BE2C (cell line): ENCODE measurements around the gene CFAP210.

ENCODE experiments used
- DNase-seq: peaks from one replicate; pipeline ENCODE4 v3.0.0-alpha.2; 2020
- H3K27me3 ChIP-seq: fragments of 250-450 bp; sonication (Bioruptor Pico); 2 replicates; pipeline ENCODE4 v1.5.1; 2020; ENCODE audit warnings: mild to moderate bottlenecking
- H3K36me3 ChIP-seq: fragments of 250-450 bp; sonication (Bioruptor Pico); 2 replicates; pipeline ENCODE4 v1.5.1; 2020; ENCODE audit warnings: mild to moderate bottlenecking
- H3K4me1 ChIP-seq: fragments of 250-450 bp; sonication (Bioruptor Pico); 2 replicates; pipeline ENCODE4 v1.5.1; 2020
- H3K4me3 ChIP-seq: 2 replicates; pipeline ENCODE4 v1.5.1; 2011; ENCODE audit warnings: low read depth, low read length
- H3K9me3 ChIP-seq: fragments of 250-450 bp; sonication (Bioruptor Pico); 2 replicates; pipeline ENCODE4 v1.5.1; 2020
- CTCF ChIP-seq: IDR thresholded peaks from 2 replicates; pipeline ENCODE4 v1.5.1; 2012; ENCODE audit warnings: mild to moderate bottlenecking, low read depth, low read length

Gene CFAP210

GRCh38 chr2:169672406-169672805 lies 21.8 kb downstream of the CFAP210 start:
- Histone ChIP-seq H3K4me1 (no peaks in the 10 kb centered on the region), H3K27me3 (no peaks in the 10 kb centered on the region), H3K36me3 (no peaks in the 10 kb centered on the region), H3K9me3 (no peaks in the 10 kb centered on the region), H3K4me3 (no peak overlapping the region)
- no peak for DNase-seq
- no peak for TF ChIP-seq CTCF

GRCh38 chr2:169670937-169671336 lies 23.3 kb downstream of the CFAP210 start:
- no peak for DNase-seq
- H3K9me3 ChIP-seq: no peaks in the 10 kb centered on the region
- no peak for TF ChIP-seq CTCF

GRCh38 chr2:169670215-169670651 lies 24.0 kb downstream of the CFAP210 start:
- Histone ChIP-seq H3K27me3 (no peaks in the 10 kb centered on the region), H3K9me3 (no peaks in the 10 kb centered on the region), H3K36me3 (no peaks in the 10 kb centered on the region), H3K4me1 (no peaks in the 10 kb centered on the region), H3K4me3 (no peak overlapping the region)
- TF ChIP-seq CTCF: no peak
- DNase-seq: no peak

More at GRCh38 chr2:169670937-169671336, 23.3 kb downstream of the CFAP210 start:
- H3K27me3 ChIP-seq: no peaks in the 10 kb centered on the region
- H3K4me3 ChIP-seq: no peak overlapping the region
- no peaks in the 10 kb centered on the region for H3K36me3 ChIP-seq
- no peaks in the 10 kb centered on the region for H3K4me1 ChIP-seq

- H3K9me3 ChIP-seq: no peaks in the 10 kb centered on the region
- H3K36me3 ChIP-seq: no peaks in the 10 kb centered on the region
- no peaks in the 10 kb centered on the region for H3K4me1 ChIP-seq
- no peak for DNase-seq
- no peaks in the 10 kb centered on the region for H3K27me3 ChIP-seq
- no peak for TF ChIP-seq CTCF
- no peak overlapping the region for H3K4me3 ChIP-seq
Measured at GRCh38 chr2:169667583-169667982, 26.6 kb downstream of the CFAP210 start.

GRCh38 chr2:169664978-169665930 lies 29.0 kb downstream of the CFAP210 start:
- TF ChIP-seq CTCF: no peak
- H3K36me3 ChIP-seq: no peaks in the 10 kb centered on the region
- H3K27me3 ChIP-seq: no peaks in the 10 kb centered on the region
- no peaks in the 10 kb centered on the region for H3K4me1 ChIP-seq
- no peak overlapping the region for H3K4me3 ChIP-seq
- no peak for DNase-seq
- H3K9me3 ChIP-seq: no peaks in the 10 kb centered on the region

GRCh38 chr2:169664600-169664977 lies 29.6 kb downstream of the CFAP210 start:
- H3K27me3 ChIP-seq: no peaks in the 10 kb centered on the region
- H3K4me3 ChIP-seq: no peak overlapping the region
- TF ChIP-seq CTCF: no peak
- no peaks in the 10 kb centered on the region for H3K36me3 ChIP-seq
- DNase-seq: no peak
- no peaks in the 10 kb centered on the region for H3K4me1 ChIP-seq
- no peaks in the 10 kb centered on the region for H3K9me3 ChIP-seq
